ENCODE data around the gene SMAGP. TPM values are rescaled to one million over a fixed set of nuclear protein-coding genes. Genes with fewer than 3 reads are reported as not detected.
A peak's percentile ranks its signal among the peaks of the same experiment; 100 is the strongest.

The SMAGP gene
- total and polyA plus RNA-seq, 2 of the 13 experiments (the other 11 are each of a cell fraction or from before 2014, with no cell fraction given) = 9.2 TPM

DNA sequence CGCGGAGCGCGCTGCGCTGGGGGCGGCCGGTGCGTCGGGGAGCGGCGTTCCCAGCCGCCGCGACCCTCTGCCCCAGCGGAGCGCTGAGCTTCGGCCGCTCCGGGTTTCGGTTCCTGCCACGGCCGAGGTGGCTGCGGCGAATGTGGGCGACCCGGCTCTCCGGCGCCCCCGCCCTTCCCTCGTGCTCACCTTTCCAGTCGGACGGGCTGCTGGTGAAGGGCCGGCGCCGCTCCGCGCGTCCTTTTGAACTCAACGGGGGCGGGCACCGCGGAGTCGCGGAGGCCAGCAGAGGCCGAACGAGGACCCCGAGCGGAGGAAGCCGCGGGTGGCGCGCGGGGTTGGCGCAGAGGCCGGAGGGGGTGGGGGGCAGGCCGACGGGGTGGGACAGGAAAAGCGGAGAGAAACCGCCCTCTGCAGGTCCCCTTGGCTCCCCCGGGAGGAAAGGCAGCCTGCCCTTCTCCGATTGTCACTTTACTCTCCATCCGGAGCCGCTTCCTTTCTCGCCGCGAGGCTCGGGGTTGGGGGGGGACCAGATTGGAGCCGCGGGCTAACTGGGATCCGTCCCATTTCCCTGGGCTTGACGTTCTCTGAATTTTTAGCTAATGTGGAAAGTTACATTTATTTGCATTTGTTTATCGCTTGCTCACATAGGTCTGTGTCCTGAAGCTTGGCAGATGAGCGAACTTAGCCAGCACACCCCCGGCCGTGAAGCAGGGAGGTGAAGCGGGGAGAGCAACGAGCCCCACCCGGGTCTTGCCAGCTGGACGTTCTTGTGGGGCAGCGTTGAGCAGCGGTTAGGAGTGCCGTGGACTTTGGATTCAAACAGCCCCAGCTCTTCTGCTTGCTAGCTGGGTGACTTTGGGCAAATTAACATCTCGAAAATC lies at the start of gene SMAGP (continued):
- no peak for TF ChIP-seq ZNF652 (CRISPR knock-in tag; IDR thresholded peaks at IDR 0.05; ENCODE audit: borderline replicate concordance, low read depth)
- no peak for TF ChIP-seq HOXA9 (CRISPR knock-in tag; IDR thresholded peaks at IDR 0.05; ENCODE audit: borderline replicate concordance)
- no peak for TF ChIP-seq GLI4 (CRISPR knock-in tag; IDR thresholded peaks at IDR 0.05; ENCODE audit: borderline replicate concordance)
- no peak for TF ChIP-seq CREM (IDR thresholded peaks at IDR 0.05)
- no peak for TF ChIP-seq CREM (CRISPR knock-in tag; IDR thresholded peaks at IDR 0.05)
- TF ChIP-seq HES4 (CRISPR knock-in tag; IDR thresholded peaks at IDR 0.05; ENCODE audit: borderline replicate concordance) = no peak
- TF ChIP-seq ZNF781 (CRISPR knock-in tag; IDR thresholded peaks at IDR 0.05; ENCODE audit: borderline replicate concordance, not compliant biosample characterization) = no peak
- peak; percentile 52; the same call in 1 of the 2 replicates for TF ChIP-seq REPIN1 (CRISPR knock-in tag; IDR thresholded peaks at IDR 0.05; ENCODE audit: borderline replicate concordance, low read depth)
- no peak for TF ChIP-seq RBM22 (optimal IDR thresholded peaks at IDR 0.05; ENCODE audit: low read length)
- no peak for TF ChIP-seq BRF2 (CRISPR knock-in tag; IDR thresholded peaks at IDR 0.05)
- TF ChIP-seq ZMAT5 (CRISPR knock-in tag; IDR thresholded peaks at IDR 0.05; ENCODE audit: borderline replicate concordance, low read depth) = no peak
- no peak for TF ChIP-seq ZNF251 (CRISPR knock-in tag; IDR thresholded peaks at IDR 0.05)
- TF ChIP-seq, protein P1, sequence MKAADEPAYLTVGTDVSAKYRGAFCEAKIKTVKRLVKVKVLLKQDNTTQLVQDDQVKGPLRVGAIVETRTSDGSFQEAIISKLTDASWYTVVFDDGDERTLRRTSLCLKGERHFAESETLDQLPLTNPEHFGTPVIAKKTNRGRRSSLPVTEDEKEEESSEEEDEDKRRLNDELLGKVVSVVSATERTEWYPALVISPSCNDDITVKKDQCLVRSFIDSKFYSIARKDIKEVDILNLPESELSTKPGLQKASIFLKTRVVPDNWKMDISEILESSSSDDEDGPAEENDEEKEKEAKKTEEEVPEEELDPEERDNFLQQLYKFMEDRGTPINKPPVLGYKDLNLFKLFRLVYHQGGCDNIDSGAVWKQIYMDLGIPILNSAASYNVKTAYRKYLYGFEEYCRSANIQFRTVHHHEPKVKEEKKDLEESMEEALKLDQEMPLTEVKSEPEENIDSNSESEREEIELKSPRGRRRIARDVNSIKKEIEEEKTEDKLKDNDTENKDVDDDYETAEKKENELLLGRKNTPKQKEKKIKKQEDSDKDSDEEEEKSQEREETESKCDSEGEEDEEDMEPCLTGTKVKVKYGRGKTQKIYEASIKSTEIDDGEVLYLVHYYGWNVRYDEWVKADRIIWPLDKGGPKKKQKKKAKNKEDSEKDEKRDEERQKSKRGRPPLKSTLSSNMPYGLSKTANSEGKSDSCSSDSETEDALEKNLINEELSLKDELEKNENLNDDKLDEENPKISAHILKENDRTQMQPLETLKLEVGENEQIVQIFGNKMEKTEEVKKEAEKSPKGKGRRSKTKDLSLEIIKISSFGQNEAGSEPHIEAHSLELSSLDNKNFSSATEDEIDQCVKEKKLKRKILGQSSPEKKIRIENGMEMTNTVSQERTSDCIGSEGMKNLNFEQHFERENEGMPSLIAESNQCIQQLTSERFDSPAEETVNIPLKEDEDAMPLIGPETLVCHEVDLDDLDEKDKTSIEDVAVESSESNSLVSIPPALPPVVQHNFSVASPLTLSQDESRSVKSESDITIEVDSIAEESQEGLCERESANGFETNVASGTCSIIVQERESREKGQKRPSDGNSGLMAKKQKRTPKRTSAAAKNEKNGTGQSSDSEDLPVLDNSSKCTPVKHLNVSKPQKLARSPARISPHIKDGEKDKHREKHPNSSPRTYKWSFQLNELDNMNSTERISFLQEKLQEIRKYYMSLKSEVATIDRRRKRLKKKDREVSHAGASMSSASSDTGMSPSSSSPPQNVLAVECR (CRISPR knock-in tag; IDR thresholded peaks at IDR 0.05; ENCODE audit: borderline replicate concordance) = peak; percentile 66; the same call in 1 of the 2 replicates
- TF ChIP-seq, protein P2, sequence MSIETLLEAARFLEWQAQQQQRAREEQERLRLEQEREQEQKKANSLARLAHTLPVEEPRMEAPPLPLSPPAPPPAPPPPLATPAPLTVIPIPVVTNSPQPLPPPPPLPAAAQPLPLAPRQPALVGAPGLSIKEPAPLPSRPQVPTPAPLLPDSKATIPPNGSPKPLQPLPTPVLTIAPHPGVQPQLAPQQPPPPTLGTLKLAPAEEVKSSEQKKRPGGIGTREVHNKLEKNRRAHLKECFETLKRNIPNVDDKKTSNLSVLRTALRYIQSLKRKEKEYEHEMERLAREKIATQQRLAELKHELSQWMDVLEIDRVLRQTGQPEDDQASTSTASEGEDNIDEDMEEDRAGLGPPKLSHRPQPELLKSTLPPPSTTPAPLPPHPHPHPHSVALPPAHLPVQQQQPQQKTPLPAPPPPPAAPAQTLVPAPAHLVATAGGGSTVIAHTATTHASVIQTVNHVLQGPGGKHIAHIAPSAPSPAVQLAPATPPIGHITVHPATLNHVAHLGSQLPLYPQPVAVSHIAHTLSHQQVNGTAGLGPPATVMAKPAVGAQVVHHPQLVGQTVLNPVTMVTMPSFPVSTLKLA (IDR thresholded peaks at IDR 0.05) = no peak
- TF ChIP-seq ZNF672 (CRISPR knock-in tag; IDR thresholded peaks at IDR 0.05) = no peak
- no peak for TF ChIP-seq SP140L (CRISPR knock-in tag; IDR thresholded peaks at IDR 0.05; ENCODE audit: borderline replicate concordance)
- no peak for TF ChIP-seq EP300 (IDR thresholded peaks at IDR 0.05; ENCODE audit: low read depth in 2 of 2, low read length in 2 of 2)
- no peak for TF ChIP-seq EP300 (CRISPR knock-in tag; IDR thresholded peaks at IDR 0.05; ENCODE audit: borderline replicate concordance)
- TF ChIP-seq MED1 (CRISPR knock-in tag; IDR thresholded peaks at IDR 0.05) = peak; percentile 14; the same call in 1 of the 2 replicates
- no peak for TF ChIP-seq TCF7L2 (IDR thresholded peaks at IDR 0.05; ENCODE audit: low read depth, low read length)
- TF ChIP-seq RFX5 (IDR thresholded peaks at IDR 0.05; ENCODE audit: low read depth, low read length) = no peak
- TF ChIP-seq ZNF777 (CRISPR knock-in tag; IDR thresholded peaks at IDR 0.05) = peak; percentile 93
- TF ChIP-seq MAX (IDR thresholded peaks at IDR 0.05) = peak; percentile 78

Data from HepG2 (cell line).